Measurements from ENCODE around the gene FAM236D. TPM values are rescaled to one million over a fixed set of nuclear protein-coding genes. Genes with fewer than 3 reads are reported as not detected.
"Not testable (repeated sequence)": the region's sequence is repeated elsewhere in the genome, so short reads cannot be mapped to it uniquely, and the experiment has no call there.

FAM236D gene
- not detected for polyA plus RNA-seq (2012; ENCODE audit: insufficient read length, low read depth)

DNA sequence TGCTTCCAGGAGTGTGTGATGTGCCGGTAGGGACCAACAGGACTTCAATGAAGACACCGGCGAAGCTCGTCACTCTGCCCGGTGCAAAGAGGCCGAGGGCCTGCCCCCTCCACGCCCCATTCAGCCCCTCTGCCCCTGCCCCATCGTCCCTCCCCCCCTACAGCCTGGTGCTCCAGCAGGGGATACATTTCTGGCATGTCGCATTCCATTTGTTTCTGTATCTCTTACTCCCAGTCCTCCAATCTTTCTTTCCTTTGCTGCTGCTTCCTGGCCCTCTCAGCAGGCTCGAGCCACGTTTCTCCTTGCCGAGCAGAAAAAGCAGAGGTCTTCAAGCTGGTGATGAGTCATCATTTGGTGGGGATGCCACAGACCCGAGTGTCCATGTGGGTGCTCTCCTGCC lies at the start of gene FAM236D:
TSS of gene FAM236D (minus strand) at position 101 of the 400 bp plus-strand sequence. CDS start at position 1, 100 bp downstream.
- TF ChIP-seq SIN3A (IDR thresholded peaks at IDR 0.05; ENCODE audit: borderline replicate concordance, insufficient read depth, low read length); TAF1 (IDR thresholded peaks at IDR 0.05; ENCODE audit: borderline replicate concordance, insufficient read depth, low read length); FOXP2 (optimal IDR thresholded peaks at IDR 0.05; ENCODE audit: borderline replicate concordance, extremely low read depth, extremely low read length, insufficient read depth): not testable (repeated sequence)

DNA sequence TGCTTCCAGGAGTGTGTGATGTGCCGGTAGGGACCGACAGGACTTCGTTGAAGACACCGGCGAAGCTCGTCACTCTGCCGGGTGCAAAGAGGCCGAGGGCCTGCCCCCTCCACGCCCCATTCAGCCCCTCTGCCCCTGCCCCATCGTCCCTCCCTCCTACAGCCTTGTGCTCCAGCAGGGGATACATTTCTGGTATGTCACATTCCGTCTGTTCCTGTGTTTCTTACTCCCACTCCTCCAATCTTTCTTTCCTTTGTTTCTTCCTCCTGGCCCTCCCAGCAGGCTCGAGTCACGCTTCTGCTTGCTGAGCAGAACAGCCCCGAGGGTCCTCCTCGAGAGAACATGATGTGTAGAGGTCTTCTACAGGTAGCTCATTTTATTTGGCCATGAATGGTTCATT lies 25.4 kb downstream of the FAM236D start, which contains the start of gene FAM236B:
TSS of gene FAM236B (minus strand) at position 101 of the 400 bp plus-strand sequence. CDS start at position 1, 100 bp downstream.
- not testable (repeated sequence) for TF ChIP-seq POLR2AphosphoS5 (IDR thresholded peaks at IDR 0.05; ENCODE audit: low read depth, low read length); TAF1 (IDR thresholded peaks at IDR 0.05; ENCODE audit: borderline replicate concordance, insufficient read depth, low read length); SIN3A (IDR thresholded peaks at IDR 0.05; ENCODE audit: borderline replicate concordance, insufficient read depth, low read length)

DNA sequence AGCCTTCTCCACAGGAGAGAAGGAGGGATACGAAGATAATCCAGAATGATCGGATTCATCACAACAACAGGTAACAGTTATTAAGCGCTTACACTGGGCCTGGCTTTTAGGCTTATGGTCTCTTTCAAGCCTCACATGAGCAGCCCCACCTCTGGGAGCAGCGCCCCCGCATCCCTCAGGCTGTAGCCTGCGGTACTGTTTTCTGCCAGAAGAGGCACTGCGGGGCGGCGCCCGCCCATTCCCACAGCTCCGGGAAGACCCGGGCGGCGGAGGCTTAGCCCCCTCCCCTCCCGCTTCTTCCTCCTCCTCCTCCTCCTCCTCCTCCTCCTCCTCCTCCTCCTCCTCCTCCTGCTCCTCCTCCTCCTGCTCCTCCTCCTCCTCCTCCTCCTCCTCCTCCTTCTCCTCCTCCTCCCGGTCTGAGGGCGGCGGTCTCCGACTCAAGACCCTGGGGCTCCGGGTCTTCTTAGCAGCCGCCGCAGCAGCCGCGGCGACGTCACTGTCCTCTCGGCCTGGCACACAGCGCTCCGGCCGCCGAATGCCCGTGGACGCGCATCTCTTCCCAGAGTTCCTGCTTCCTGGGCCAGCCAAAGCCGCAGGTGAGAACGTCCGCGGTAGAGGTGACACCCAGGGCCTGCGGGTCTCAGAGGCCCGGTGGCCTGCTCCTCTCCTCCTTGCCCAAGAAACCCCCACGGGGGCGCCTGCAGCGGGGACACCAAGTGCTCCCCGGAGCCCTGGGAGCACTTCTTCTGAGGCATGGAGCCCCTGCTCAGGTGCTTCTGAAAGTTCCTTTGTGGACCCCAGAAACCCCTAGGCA lies 31.1 kb downstream of the FAM236D start, which contains the start of gene DMRTC1B:
TSS of gene DMRTC1B (plus strand) at position 238 of the 814 bp plus-strand sequence. CDS start 68,246 bp downstream, outside the sequence.
- TF ChIP-seq POLR2AphosphoS5 (IDR thresholded peaks at IDR 0.05; ENCODE audit: low read depth, low read length); SIN3A (IDR thresholded peaks at IDR 0.05; ENCODE audit: borderline replicate concordance, insufficient read depth, low read length); FOXP2 (optimal IDR thresholded peaks at IDR 0.05; ENCODE audit: borderline replicate concordance, extremely low read depth, extremely low read length, insufficient read depth): not testable (repeated sequence)
